LNCAP (cell line): Measurements from ENCODE around the gene NSMCE1.

Experiments
- TF ChIP-seq, protein P1 (sequence below): fragments of 450-650 bp; IDR thresholded peaks from 2 replicates; pipeline ENCODE4 v1.5.1; 2017; ENCODE audit warnings: mild to moderate bottlenecking

NSMCE1 gene

DNA sequence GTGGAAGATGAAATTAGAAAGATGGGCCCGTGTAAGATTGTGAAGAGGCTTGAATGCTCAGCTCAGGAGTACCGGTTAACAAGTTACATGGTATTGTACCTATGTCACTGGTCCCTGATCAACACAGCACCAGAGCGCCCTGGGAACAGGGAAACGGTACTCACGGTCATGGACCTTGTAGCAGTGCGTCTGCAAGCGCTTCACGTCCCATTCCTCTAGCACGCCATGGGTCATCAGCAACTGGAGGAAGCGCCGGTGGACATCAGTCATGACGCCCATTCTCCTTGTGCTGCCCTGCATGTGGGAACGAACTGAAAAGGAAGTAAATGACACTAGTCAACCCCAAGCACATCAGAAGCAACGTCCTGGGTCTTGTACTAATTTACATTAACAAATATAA, 11.3 kb downstream of the NSMCE1 start:
- TF ChIP-seq, protein P1, sequence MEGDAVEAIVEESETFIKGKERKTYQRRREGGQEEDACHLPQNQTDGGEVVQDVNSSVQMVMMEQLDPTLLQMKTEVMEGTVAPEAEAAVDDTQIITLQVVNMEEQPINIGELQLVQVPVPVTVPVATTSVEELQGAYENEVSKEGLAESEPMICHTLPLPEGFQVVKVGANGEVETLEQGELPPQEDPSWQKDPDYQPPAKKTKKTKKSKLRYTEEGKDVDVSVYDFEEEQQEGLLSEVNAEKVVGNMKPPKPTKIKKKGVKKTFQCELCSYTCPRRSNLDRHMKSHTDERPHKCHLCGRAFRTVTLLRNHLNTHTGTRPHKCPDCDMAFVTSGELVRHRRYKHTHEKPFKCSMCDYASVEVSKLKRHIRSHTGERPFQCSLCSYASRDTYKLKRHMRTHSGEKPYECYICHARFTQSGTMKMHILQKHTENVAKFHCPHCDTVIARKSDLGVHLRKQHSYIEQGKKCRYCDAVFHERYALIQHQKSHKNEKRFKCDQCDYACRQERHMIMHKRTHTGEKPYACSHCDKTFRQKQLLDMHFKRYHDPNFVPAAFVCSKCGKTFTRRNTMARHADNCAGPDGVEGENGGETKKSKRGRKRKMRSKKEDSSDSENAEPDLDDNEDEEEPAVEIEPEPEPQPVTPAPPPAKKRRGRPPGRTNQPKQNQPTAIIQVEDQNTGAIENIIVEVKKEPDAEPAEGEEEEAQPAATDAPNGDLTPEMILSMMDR, result no peak

DNA sequence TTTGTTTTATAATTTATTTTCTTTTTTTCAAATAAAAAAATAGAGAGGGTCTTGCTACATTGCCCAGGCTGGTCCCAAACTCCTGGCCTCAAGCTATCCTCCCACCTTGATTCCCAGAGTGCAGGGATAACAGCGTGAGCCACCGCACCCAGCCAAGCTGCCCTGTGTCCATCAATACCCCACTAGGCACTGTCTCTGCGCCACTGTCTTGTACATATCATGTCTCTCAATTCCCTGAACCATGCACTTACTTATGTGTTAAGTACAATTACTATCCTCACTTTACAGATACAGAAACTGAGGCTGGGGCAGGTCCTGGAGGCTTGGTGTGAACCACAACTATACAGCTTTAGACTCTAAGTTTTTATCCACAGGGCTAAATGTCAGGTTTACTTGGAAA, 11.7 kb downstream of the NSMCE1 start:
- TF ChIP-seq, protein P1, result no peak

DNA sequence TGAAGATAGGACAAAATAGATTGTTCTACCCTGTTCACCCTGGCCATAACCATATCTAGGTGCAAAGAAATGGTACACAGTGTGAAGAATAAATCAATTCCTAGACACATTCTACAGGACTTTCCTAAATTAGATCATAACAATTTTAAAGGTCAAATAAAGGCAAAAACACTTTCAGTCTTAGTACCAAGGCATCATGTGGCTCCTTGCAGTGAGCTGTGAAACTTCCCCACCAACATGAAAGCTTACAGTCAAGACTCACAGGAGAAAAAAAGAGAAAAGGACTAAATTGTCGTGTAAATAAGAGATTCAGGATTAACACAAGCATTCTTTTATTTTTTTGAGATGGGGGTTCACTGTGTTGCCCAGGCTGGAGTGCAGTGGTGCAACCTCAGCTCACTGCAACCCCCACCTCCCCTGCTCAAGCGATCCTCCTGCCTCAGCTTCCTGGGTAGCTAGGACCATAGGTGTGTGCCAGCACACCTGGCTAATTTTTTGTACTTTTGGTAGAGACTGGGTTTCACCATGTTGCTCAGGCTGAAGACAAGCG, 14.2 kb downstream of the NSMCE1 start:
- TF ChIP-seq, protein P1, result no peak

DNA sequence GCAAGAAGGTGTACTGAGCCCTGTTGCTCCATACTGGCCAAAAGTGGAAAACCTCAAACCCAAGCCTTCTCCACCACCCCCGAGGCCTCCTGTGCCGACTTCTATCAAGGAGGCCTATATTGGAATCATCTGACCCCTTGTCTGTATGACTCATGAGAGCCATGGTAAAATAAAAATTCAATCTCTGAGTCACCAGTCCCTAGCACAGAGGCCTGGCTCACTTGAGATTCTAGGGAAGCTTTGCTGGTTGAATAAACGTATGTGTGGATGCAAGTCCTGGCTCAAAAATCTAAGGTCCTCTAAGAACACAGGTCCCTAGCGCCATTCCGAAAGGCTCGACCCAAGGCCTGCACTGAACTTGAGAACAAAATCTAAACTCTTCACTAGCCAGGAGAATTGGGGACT, 15.0 kb downstream of the NSMCE1 start:
- TF ChIP-seq, protein P1, result no peak

DNA sequence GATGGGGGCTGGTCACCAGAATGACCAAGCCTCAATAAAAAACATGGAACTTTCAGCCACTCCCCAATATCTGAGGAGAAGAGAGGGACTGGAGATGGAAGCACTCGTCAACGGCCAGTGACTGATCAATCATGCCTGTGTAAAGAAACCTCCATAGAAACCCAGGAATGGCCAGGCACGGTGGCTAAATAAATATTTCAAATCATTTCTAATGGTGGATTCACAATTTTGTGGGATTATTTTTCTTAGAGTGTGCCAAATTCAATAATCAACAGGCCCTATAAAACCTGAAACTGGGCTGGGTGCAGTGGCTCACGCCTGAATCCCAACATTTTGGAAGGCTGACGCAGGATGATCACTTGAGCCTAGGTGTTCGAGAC, 16.4 kb downstream of the NSMCE1 start:
- TF ChIP-seq, protein P1, result no peak

DNA sequence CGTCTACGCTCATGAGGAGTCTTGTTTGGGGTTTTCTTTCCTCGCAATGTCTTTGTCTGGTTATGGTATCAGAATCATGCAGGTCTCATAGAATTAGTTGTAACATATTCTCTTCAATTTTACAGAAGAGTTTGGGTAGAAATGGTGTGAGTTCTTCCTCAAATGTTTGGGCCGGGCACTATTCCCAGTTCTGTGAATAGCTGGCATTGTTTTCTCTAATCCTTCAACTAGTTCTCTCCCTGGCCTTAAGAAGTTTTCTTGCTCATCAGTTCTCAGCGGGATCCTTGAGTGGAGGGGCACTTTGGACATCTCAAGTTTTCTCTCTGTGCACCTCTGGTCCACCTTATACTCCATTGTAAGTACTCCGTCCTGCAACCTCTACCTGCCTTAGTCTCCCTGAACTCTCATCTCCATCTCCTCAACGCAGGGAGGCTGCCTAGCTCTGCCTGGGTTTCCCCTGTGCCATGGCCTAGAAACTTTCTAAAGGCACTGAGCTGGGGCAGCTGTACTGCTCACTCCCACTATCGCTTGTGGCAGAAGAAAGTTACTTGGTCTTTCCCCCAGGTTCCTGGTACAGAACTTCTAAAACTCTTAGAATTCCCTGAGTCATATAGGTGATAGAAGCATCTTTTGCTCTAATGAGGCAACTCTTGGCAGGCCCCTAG, 16.9 kb downstream of the NSMCE1 start:
- TF ChIP-seq, protein P1, result no peak

DNA sequence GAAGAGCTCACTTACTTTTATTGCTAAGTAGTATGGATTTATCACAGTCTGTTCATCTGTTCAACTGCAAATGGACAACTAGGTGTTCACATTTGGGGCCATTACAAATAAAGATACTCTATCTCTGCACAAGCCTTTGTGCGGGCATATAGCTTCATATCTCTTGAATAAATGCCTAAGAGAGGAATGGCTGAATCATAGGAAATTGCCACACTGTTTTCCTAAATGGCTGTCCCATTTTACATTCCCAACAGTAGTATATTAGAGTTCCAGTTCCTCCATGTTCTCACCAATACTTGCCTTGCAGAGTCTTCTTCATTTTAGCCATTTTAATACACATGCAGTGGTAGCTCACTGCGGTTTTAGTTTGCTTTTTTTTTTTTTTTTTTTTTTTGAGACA, 20.5 kb downstream of the NSMCE1 start:
- TF ChIP-seq, protein P1, result no peak

DNA sequence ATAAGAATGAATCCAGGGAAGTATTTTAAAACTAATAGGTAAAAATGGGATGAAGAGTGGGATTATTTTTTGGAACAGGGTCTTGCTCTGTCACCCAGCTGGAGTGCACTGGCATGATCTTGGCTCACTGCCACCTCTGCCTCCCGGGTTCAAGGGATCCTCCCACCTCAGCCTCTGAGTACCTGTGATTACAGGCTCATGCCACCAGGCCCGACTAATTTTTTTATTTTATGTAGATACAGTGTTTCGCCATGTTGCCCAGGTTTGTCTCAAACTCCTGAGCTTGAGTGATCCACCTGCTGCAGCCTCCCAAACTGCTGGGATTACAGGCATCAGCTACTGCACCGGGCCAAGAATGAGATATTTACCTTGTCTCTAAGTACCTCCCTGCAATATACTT, 22.1 kb downstream of the NSMCE1 start:
- TF ChIP-seq, protein P1, result no peak
